GM21529 (cell line): ENCODE data around the gene HOXA11.

ENCODE experiments used
- ATAC-seq: cut with Tn5 transposase; IDR thresholded peaks from one replicate; pipeline ENCODE4 v1.9.1; 2021; ENCODE audit not compliant: unreplicated experiment

HOXA11 gene

DNA sequence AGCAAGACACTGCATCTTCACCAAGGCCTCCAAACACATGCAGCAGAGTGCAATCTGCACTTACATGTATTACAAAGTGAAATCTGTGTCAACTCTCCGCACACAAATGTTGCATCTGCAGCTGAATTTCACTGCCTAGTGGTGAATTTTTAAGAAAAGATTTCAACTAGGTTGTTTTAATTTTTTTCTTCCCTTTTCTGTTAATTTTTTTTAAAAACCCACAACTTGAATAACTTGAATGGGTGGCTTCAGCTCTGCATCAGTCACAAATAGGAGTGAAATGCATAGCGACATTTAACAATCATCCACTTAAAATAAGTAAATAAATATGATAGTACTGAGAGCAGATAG is 8.9 kb upstream of the HOXA11 start:
- ATAC-seq, result no peak

DNA sequence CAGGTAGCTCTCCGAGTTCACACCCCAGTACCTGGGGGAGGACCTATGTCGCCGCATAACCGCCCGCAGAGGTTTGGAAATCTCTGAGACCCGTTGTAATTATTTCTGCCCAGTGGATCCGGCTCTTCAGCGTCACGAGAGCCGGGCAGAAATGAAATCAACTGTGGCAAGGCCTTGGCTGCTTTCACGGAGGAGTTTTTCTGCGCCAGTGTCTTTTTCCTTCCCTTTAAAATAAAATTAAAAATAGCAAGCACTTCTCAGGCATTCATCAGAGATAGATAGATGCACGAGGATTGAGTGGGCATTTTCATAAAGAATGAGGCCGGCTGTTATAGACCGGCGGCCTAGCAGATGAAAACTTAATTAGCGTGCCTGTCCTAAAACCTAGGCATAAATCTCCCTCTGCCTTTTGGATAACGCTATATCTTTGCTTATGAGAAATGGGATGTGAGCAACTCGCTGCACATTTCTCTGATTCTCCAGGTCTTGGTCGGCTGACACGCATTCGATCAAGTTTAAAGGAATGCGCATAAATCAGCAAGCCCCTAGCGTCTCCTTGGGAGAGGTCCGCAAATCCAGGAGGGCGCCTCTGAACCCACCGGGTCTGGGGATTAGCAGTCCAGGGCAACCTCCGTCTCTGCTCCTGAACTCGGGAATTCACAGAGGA is 8.4 kb upstream of the HOXA11 start:
- no peak for ATAC-seq

GRCh38 chr7:27192546-27193334 is 7.7 kb upstream of the HOXA11 start:
- no peak for ATAC-seq

- no peak for ATAC-seq
Measured at GRCh38 chr7:27191833-27192545, 7.0 kb upstream of the HOXA11 start.

GRCh38 chr7:27191161-27191731 is 6.2 kb upstream of the HOXA11 start:
- ATAC-seq, result no peak

DNA sequence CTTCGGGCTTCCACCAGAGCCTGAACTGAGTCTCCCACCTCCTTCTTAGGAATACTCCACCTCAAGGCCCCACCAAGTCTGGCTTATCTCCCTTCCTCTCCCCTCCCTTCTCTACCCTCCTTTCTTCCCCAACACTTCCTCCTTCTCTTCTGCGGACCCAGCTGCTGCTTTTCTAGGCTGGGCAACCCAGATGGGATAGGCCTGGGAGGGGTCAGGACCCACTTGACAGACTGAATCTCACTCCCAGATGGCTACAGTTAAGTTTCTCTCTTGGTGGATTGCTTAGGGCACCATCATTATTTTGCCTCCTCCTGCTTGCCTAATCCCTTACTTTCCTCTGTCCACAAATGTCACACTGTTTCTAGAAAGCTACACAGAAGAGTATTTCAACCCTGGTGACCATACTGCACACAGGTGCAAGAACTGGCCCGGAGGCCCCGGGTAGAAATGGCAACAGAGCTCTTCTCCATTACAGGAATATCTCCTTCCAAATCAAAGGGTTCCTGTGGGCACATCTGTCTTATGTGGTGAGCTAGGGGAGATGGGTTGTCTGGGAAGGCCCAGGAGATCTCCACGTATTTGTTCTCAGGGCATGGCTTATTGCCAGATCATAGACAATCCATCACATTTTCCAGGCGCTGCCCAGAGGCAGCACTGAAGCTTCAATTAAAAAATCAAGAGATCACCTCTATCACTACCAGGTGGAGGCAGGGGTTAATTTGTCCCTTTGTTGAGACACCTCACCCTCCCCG is 5.1 kb upstream of the HOXA11 start:
- no peak for ATAC-seq

DNA sequence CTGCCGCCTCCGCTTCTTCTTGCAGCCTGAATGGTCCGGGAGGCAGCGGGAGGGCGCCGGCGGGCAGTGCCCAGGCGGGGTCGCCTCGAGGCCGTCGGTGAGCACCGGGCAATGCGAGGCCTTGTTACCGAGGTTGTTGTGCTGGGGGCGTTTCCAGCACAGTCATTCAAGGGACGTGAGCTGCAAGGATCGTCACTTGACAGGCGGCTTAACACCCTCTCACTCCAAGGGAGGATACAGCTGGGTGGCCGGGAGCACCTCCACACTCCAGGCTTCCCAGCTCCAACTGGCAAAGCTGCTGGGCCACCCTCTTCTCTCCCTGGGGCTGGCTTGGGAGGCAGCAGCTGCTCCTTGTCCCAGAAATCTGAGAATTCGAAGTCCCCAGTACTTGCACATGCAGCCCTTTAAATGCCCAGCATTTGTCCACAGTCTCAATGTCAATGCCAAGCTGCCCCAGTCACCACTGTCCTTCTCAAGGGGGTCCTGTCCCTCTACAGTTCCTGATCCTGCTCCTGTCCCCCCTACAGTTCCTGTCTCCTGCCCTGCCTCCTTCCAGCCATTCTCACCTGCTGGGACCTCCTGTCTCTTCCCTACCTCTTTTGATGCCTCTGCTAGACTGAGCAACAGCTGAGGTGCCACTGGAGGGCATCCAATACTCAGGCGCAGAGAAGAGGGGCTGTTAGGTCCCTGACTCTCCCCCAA is 4.4 kb upstream of the HOXA11 start:
- no peak for ATAC-seq

DNA sequence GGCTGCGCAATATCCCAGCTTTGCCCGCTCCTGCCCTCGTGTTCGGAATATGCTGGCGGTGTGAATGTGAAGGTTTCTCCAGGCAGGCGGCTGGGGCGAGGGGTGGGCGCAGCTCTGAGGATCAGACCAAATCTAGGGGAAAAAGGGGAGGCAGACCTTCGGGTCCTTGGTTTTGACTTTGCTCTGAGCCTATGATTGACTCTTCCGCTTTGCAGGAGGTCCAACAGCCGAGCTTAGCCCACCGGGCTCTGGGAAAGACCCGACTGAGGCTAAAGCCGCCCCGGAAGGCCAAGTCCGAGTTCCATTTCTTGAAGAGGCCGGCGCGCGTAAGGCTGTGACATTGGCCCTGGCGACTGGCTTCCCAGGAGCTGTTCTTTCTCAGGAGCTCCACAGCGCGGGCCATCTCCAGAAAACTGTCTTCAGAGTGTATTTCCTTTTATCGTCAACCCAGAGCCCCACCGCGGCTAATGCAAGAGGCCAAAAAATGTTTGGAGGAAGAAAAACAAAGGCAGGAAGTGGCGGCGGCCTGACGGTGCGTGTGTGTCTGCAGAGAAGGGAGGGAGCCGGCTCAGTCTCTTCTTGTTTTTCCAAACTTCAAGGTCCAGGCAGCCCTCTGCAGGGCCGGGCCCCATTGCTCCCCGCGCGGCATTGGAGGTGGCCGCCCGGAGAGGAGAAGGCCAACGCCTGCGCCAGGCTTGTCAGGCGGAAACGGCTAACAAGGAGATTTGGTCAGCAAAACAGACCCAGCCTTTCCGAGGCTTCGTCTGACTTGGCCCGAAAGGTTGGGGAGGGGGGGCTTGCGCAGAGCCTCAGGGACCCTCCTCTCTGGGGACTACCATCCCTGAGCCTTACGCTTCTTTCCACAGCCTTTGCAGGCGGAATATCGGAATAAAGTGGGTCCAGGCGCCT is 3.6 kb upstream of the HOXA11 start:
- no peak for ATAC-seq

DNA sequence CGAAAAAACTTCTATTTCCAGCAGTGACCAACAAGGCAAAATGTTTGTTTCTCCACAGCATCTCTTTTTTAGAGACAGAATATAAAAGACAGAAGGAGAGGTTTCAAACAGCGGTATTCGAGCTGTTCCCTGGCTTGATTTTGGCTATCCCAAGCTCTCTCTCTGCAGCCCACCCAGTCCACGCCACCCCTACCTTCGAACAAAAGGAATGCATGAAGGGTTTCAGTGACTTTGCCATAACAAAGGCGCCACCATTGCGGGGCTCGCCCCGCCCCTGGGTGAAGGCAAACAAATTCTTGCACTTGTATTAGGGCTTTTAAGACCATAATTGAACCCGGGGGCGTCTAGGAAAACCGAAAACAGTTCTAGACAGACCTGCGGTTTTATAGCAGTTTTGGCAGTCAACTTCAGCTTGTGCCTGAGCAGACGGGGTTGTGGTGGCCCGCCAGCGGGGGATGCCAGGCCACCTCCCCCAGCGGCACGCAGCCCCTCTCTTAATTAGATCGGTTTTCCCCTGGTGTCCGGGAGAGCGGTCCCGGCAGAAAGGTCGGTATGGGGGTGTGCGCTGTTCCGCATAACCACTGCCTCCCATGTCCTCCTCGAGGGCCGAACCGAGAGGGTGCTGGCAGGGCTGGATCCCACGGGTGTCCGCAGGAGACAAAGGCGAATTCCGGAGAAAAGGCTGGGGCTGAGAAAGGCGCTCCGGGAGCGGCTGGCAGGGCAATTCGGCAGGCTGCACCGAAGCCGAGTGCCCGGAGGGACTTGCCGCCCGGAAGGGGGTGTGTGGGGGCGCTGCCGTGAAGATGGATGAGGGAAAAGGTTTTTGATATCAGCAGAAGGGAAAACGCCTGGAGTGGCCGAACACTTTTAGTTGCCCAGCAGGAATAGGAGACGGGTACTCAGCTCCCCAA is 2.7 kb upstream of the HOXA11 start:
- no peak for ATAC-seq

DNA sequence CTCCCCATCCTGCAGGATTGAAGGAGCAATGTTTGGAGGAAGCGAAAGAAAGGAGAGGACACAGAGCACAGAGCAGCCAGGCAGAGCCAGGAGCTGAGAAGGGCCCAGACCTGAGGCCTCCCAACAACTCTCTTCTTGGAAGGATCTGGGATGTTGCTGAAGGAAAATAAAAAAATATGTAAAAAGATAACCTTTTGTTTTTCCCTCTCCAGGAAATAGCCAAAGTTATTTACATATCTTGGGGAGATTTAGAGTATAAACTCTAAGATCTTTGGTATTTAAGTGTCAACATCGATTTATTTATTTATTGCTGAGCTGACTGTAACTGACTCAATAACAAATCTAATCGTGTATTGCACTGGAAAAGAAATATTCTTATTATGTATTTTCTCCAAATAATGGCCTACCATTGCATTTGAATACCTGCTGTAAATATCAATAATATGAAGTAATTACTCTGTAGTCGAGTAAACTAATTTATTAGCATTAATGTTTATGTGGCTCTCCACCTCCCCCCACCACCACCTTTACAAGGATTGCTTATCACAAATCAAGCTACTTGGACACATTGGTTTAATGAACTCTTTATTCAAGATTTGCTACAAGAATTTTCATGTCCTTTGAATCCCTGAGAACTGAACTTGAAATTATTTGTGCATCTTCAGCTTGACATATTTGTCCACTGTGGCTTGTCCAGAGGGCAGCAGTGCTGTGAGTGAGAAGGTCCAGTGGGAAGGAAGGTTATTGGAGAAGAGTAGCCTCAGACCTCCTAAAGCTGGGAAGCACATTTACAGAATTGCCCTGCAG is 1.8 kb upstream of the HOXA11 start:
- no peak for ATAC-seq

- ATAC-seq, result no peak
Measured at GRCh38 chr7:27185854-27186667, 1.0 kb upstream of the HOXA11 start.

DNA sequence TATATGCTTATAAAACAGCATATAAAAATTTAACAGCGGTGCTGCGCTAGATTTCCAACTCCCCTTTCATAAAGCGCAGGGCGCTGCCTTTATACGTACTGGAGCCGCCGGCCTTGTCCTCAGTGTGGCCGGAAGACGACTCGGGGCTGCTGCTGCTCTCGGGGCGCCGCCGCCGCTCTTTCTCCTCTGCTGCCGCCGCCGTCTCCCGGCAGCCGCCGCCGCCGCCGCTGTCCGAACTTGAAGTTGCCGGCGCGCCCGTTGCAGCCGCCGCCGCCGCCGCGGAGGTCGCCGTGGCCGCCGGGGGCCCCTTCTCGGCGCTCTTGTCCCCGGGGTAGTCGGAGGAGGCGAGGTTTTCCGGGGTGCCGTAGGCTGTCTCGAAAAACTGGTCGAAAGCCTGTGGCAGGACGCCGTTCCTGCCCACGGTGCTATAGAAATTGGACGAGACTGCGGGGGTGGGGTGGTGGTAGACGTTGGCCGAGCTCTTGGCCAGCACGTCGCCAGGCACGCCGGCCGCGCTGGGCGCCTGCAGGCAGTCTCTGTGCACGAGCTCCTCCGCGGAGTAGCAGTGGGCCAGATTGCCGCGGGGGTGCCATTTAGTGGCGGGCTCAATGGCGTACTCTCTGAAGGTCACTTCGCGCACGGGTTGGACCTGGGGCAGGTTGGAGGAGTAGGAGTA is 557 bp downstream of the HOXA11 start:
- no peak for ATAC-seq

- no peak for ATAC-seq
Measured at GRCh38 chr7:27183682-27184336, 1.2 kb downstream of the HOXA11 start.

GRCh38 chr7:27182861-27183681 is 2.0 kb downstream of the HOXA11 start:
- ATAC-seq, result no peak
